Calu3 (cell line): ENCODE data around the gene ODAPH. TPM values are rescaled to one million over a fixed set of nuclear protein-coding genes. Genes with fewer than 3 reads are reported as not detected.
"Not testable (repeated sequence)": the region's sequence is repeated elsewhere in the genome, so short reads cannot be mapped to it uniquely, and the experiment has no call there.

ENCODE experiments used
- BruUV-seq: library from RNA; stranded (reverse); fragments of 400-500 nt; replicated peaks from 2 replicates; lab custom pipeline; 2021; lab: Mats Ljungman, UMichigan
- CTCF ChIA-PET: fragments of 300-600 bp; sonication (Branson Sonifier 250); formaldehyde crosslinking; loops from one replicate; lab custom pipeline; 2022; ENCODE audit warnings: antibody characterized with exemption; lab: Charles Lee
- DNase-seq: peaks from one replicate; pipeline ENCODE4 v3.0.0; 2022
- H3K27ac Mint-ChIP-seq: one replicate; pipeline ENCODE4 v1.8.0; 2022; ENCODE audit warnings: mixed read lengths; ENCODE audit not compliant: unreplicated experiment
- H3K27me3 Mint-ChIP-seq: one replicate; pipeline ENCODE4 v1.8.0; 2022; ENCODE audit warnings: mixed read lengths; ENCODE audit not compliant: unreplicated experiment
- H3K36me3 Mint-ChIP-seq: one replicate; pipeline ENCODE4 v1.8.0; 2022; ENCODE audit warnings: mild to moderate bottlenecking, moderate library complexity, mixed read lengths; ENCODE audit not compliant: insufficient read depth, unreplicated experiment
- H3K4me1 Mint-ChIP-seq: one replicate; pipeline ENCODE4 v1.8.0; 2022; ENCODE audit warnings: mild to moderate bottlenecking, low read depth, mixed read lengths; ENCODE audit not compliant: unreplicated experiment
- H3K4me3 Mint-ChIP-seq: one replicate; pipeline ENCODE4 v1.8.0; 2022; ENCODE audit warnings: mild to moderate bottlenecking, low read depth, moderate library complexity, mixed read lengths; ENCODE audit not compliant: unreplicated experiment
- H3K9me3 Mint-ChIP-seq: one replicate; pipeline ENCODE4 v1.8.0; 2022; ENCODE audit warnings: low read depth, mixed read lengths; ENCODE audit not compliant: unreplicated experiment
- intact Hi-C: fragments of 100-400 bp; cut with micrococcal nuclease; formaldehyde crosslinking; loops from one replicate; pipeline ENCODE4 v1.10.0; 2022; ENCODE audit not compliant: unreplicated experiment
- total RNA-seq: library from RNA; stranded (reverse); gene quantifications from 2 replicates; pipeline ENCODE4 v1.2.3, GENCODE V29; 2022
- TF ChIP-seq, protein P1 (sequence below): fragments of 200-600 bp; IDR thresholded peaks from one replicate; pipeline ENCODE4 v1.8.0; 2022; ENCODE audit warnings: antibody characterized with exemption; ENCODE audit not compliant: unreplicated experiment

Gene ODAPH
- total RNA-seq, 1 experiment from 2014 or later, result not detected

- peak overlapping the region; percentile 86 for H3K27ac Mint-ChIP-seq
- H3K4me3 Mint-ChIP-seq, result no peak overlapping the region
- CTCF ChIA-PET, result interaction anchor here (0.5 to 1.8 kb wide), 2 partner anchors 42 to 374 kb away, joined by 3 read pairs; partner anchors contain the start of gene ODAPH
- DNase-seq, result no peak
- TF ChIP-seq, protein P1, sequence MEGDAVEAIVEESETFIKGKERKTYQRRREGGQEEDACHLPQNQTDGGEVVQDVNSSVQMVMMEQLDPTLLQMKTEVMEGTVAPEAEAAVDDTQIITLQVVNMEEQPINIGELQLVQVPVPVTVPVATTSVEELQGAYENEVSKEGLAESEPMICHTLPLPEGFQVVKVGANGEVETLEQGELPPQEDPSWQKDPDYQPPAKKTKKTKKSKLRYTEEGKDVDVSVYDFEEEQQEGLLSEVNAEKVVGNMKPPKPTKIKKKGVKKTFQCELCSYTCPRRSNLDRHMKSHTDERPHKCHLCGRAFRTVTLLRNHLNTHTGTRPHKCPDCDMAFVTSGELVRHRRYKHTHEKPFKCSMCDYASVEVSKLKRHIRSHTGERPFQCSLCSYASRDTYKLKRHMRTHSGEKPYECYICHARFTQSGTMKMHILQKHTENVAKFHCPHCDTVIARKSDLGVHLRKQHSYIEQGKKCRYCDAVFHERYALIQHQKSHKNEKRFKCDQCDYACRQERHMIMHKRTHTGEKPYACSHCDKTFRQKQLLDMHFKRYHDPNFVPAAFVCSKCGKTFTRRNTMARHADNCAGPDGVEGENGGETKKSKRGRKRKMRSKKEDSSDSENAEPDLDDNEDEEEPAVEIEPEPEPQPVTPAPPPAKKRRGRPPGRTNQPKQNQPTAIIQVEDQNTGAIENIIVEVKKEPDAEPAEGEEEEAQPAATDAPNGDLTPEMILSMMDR, result no peak
- H3K27me3 Mint-ChIP-seq, result no peaks in the 10 kb centered on the region
- intact Hi-C loops, result no loop called here
- peaks cover 28% of the 10 kb centered on the region for H3K36me3 Mint-ChIP-seq
- TSS peak; percentile 53 for BruUV-seq
- H3K9me3 Mint-ChIP-seq, result no peaks in the 10 kb centered on the region
- peaks cover 9% of the 10 kb centered on the region for H3K4me1 Mint-ChIP-seq
Observed at GRCh38 chr4:75513526-75514130, 42.2 kb upstream of the ODAPH start.

- H3K36me3 Mint-ChIP-seq, result peaks cover 28% of the 10 kb centered on the region
- H3K27ac Mint-ChIP-seq, result peak within 1 kb of the TSS; percentile 86
- H3K4me3 Mint-ChIP-seq, result no peak within 1 kb of the TSS
- no peaks in the 10 kb centered on the region for H3K9me3 Mint-ChIP-seq
- CTCF ChIA-PET, result interaction anchor here (1.8 kb wide), 1 partner anchor 41 kb away, joined by 3 read pairs; the partner anchor contains the start of gene ODAPH
- intact Hi-C loops, result no loop called here
- H3K27me3 Mint-ChIP-seq, result no peaks in the 10 kb centered on the region
- TF ChIP-seq, protein P1, result no peak
- peaks cover 9% of the 10 kb centered on the region for H3K4me1 Mint-ChIP-seq
- peak; percentile 92 for DNase-seq
- BruUV-seq, result TSS peak; percentile 57
Observed at GRCh38 chr4:75514131-75514948, 41.5 kb upstream of the ODAPH start, which contains the start of the genes RCHY1 and THAP6. TSS of gene RCHY1 (minus strand) at chr4:75514403. CDS start at chr4:75514286, 117 bp downstream. TSS of gene THAP6 (plus strand) at chr4:75514473. CDS start at chr4:75515453, 980 bp downstream.

GRCh38 chr4:75514949-75515612, 40.8 kb upstream of the ODAPH start:
- TF ChIP-seq, protein P1, result no peak
- Mint-ChIP-seq H3K27ac (peak overlapping the region; percentile 86), H3K9me3 (no peaks in the 10 kb centered on the region), H3K4me3 (no peak overlapping the region), H3K36me3 (peaks cover 28% of the 10 kb centered on the region), H3K4me1 (peaks cover 2% of the 10 kb centered on the region), H3K27me3 (no peaks in the 10 kb centered on the region)
- BruUV-seq, result no TSS peak
- peak; percentile 4 for DNase-seq
- intact Hi-C loops, result no loop called here
- CTCF ChIA-PET, result interaction anchor here (1.8 kb wide), 1 partner anchor 40 kb away, joined by 3 read pairs; the partner anchor contains the start of gene ODAPH

DNA sequence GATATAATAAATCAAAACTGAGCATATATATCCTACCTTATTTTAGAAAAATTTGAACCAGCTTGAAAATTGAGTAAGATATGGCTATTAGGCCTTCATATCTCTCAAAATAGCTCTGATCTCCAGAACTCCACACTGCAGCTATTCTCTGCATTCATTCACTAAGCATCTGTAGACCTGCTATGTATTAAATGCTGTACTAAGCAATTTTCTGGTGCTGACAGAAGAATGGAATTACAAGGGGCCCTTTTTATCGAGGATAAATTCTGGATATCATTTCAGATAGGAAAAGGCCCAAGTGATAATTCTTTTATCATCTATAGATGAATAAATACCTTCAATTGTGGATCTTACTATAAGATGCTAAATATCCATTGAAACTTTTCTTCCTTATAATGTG, 39.7 kb upstream of the ODAPH start:
- Mint-ChIP-seq H3K36me3 (peaks cover 28% of the 10 kb centered on the region), H3K27me3 (no peaks in the 10 kb centered on the region), H3K9me3 (no peaks in the 10 kb centered on the region), H3K27ac (no peak overlapping the region), H3K4me1 (no peaks in the 10 kb centered on the region), H3K4me3 (no peak overlapping the region)
- TF ChIP-seq, protein P1, result no peak
- BruUV-seq, result no TSS peak
- intact Hi-C loops, result no loop called here
- no peak for DNase-seq
- CTCF ChIA-PET, result no interaction called here

- DNase-seq, intact Hi-C loops, BruUV-seq, H3K27me3 Mint-ChIP-seq, H3K4me1 Mint-ChIP-seq, H3K27ac Mint-ChIP-seq, H3K9me3 Mint-ChIP-seq, H3K4me3 Mint-ChIP-seq: not testable (repeated sequence)
- CTCF ChIA-PET, result interaction anchor here (0.7 kb wide), 1 partner anchor 28 kb away, joined by 3 read pairs; no protein-coding TSS in a partner anchor
- peaks cover 13% of the 10 kb centered on the region for H3K36me3 Mint-ChIP-seq
Observed at GRCh38 chr4:75519452-75519851, 36.4 kb upstream of the ODAPH start.
